PC-3 (cell line): Measurements from ENCODE around the gene BCL11B. TPM values are rescaled to one million over a fixed set of nuclear protein-coding genes. Genes with fewer than 3 reads are reported as not detected.

Experiments used
- ATAC-seq: fragments of 200-7000 bp; cut with Tn5 transposase; 2 replicates; pipeline ENCODE4 v1.9.1; 2020; ENCODE audit warnings: mild to moderate bottlenecking, moderate library complexity
- Bru-seq: library from RNA; stranded (reverse); fragments of 400-500 nt; gene quantifications from one replicate; lab custom pipeline; 2021; lab: Mats Ljungman, UMichigan
- BruChase-seq, 2 experiments: library from RNA; stranded (reverse); fragments of 400-500 nt; gene quantifications; one replicate each; lab custom pipeline; 2021; lab: Mats Ljungman, UMichigan
- BruUV-seq: library from RNA; stranded (reverse); fragments of 400-500 nt; replicated peaks from 2 replicates; lab custom pipeline; 2021; lab: Mats Ljungman, UMichigan
- CTCF ChIA-PET: fragments of 300-600 bp; sonication (Branson Sonifier 250); formaldehyde crosslinking; loops from one replicate; lab custom pipeline; 2022; ENCODE audit warnings: antibody characterized with exemption; lab: Charles Lee
- POLR2A ChIA-PET: fragments of 300-600 bp; sonication (Branson Sonifier 250); formaldehyde crosslinking; loops from one replicate; lab custom pipeline; 2022; ENCODE audit warnings: antibody characterized with exemption; ENCODE audit not compliant: unreplicated experiment; lab: Charles Lee
- DNase-seq: peaks from one replicate; pipeline ENCODE4 v3.0.0-alpha.2; 2015
- H2AFZ ChIP-seq: fragments of 300-600 bp; sonication (generic); 2 replicates; pipeline ENCODE4 v1.6.0; 2016; ENCODE audit warnings: antibody characterized with exemption, low read length
- H3F3A ChIP-seq: fragments of 300-600 bp; sonication (generic); one replicate; pipeline ENCODE4 v1.6.0; 2017; ENCODE audit warnings: antibody characterized with exemption, low read length, control low read depth, mild to moderate bottlenecking; ENCODE audit not compliant: unreplicated experiment
- H3K27ac ChIP-seq: fragments of 300-600 bp; sonication (generic); 2 replicates; pipeline ENCODE4 v1.5.1; 2016; ENCODE audit warnings: mild to moderate bottlenecking, low read length
- H3K27me3 ChIP-seq: fragments of 300-600 bp; sonication (generic); 2 replicates; pipeline ENCODE4 v1.6.1; 2016; ENCODE audit warnings: low read length, mixed read lengths
- H3K36me3 ChIP-seq: fragments of 300-600 bp; sonication (generic); 2 replicates; pipeline ENCODE4 v1.6.1; 2016; ENCODE audit warnings: low read depth, mixed run types, low read length, mixed read lengths
- H3K4me1 ChIP-seq: fragments of 300-600 bp; sonication (generic); 2 replicates; pipeline ENCODE4 v1.5.1; 2016; ENCODE audit warnings: low read length; ENCODE audit not compliant: insufficient read depth
- H3K4me2 ChIP-seq: fragments of 300-600 bp; sonication (generic); 2 replicates; pipeline ENCODE4 v1.6.0; 2016; ENCODE audit warnings: low read length
- H3K4me3 ChIP-seq: fragments of 300-600 bp; sonication (generic); 2 replicates; pipeline ENCODE4 v1.5.1; 2016; ENCODE audit warnings: mild to moderate bottlenecking, low read length, mixed read lengths
- H3K79me2 ChIP-seq: fragments of 300-600 bp; sonication (generic); 2 replicates; pipeline ENCODE4 v1.6.1; 2017; ENCODE audit warnings: low read length, mixed read lengths
- H3K9ac ChIP-seq: fragments of 300-600 bp; sonication (generic); 2 replicates; pipeline ENCODE4 v1.6.0; 2016; ENCODE audit warnings: mild to moderate bottlenecking, low read length
- H3K9me2 ChIP-seq: fragments of 300-600 bp; sonication (generic); replicated peaks from 2 replicates; pipeline ENCODE4 v1.6.1; 2016; ENCODE audit warnings: mixed run types, low read length, mixed read lengths
- H3K9me3 ChIP-seq: fragments of 300-600 bp; sonication (generic); 2 replicates; pipeline ENCODE4 v1.6.1; 2016; ENCODE audit warnings: low read length, mixed read lengths
- H4K20me1 ChIP-seq: fragments of 300-600 bp; sonication (generic); 2 replicates; pipeline ENCODE4 v1.6.1; 2016; ENCODE audit warnings: low read length, mixed read lengths
- EZH2 ChIP-seq: fragments of 300-600 bp; sonication (generic); IDR thresholded peaks from one replicate; pipeline ENCODE4 v1.6.1; 2017; ENCODE audit warnings: antibody characterized with exemption, mild to moderate bottlenecking, low read length; ENCODE audit not compliant: unreplicated experiment
- EZH2phosphoT487 ChIP-seq: fragments of 300-600 bp; sonication (generic); IDR thresholded peaks from 2 replicates; pipeline ENCODE4 v1.6.1; 2018; ENCODE audit warnings: mild to moderate bottlenecking, antibody characterized with exemption, low read length, borderline replicate concordance
- intact Hi-C: fragments of 100-400 bp; cut with micrococcal nuclease; formaldehyde crosslinking; loops from 2 replicates; pipeline ENCODE4 v1.9.0; 2023
- long read RNA-seq: library from polyadenylated mRNA; unstranded; transcript quantifications from one replicate; pipeline ENCODE4 v2.0.0, GENCODE V29; 2021; ENCODE audit not compliant: unreplicated experiment
- total RNA-seq: library from RNA; depleted of rRNA; stranded (reverse); fragments of >200 nt; gene quantifications from 2 replicates; pipeline ENCODE4 v1.2.3, GENCODE V29; 2014; rRNA removed
- TF ChIP-seq, protein P1 (sequence below): fragments of 300-600 bp; sonication (generic); conservative IDR thresholded peaks from 2 replicates; pipeline ENCODE4 v1.5.1; 2017; ENCODE audit warnings: antibody characterized with exemption, low read depth, mild to moderate bottlenecking, low read length

The BCL11B gene
- 0.73 and 1.7 TPM in 2 replicates for total RNA-seq
- percentile 26 among the genes with signal in this experiment for Bru-seq, nascent RNA
- BruChase-seq, experiment 1, labeled RNA remaining after a 6-hour chase, result percentile 21 among the genes with signal in this experiment
- percentile 20 among the genes with signal in this experiment for BruChase-seq, experiment 2, labeled RNA remaining after a 2-hour chase
- long read RNA-seq, result 0 reads

DNA sequence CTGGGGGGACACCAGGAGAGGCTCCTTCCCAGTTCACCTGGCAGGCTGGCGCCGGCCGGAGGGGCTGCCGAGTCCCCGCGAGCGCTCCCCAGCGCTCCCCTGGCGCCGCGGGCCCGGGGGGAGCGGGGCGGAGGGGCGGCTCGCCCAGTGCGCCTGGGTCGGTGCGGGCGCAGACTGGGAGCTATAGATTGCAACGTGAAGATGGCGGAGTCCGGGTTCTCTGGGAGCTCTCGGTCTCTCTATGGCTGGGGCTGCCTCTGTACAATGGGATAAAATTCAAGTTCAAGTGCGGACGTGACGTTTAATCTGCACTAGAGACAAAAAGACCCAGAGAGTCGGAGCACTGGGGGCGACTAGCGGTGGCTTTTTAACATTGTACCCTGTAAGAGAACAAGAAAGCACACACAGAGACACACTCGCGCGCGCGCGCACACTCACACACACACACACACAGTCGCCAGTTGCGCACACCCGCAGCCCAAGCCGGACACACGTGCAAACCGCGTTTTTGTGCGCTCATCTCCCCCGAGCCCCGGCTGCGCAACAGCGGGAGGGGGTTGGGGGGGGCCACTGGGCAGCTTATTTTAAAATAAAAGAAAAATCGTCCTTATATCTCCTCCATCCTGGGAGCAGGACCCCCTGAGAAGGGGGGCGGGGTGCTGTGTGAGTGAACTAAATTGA is at the start of gene BCL11B:
Gene BCL11B, minus strand, starts transcription at position 247 of the 681 bp plus-strand sequence. CDS start 979 bp downstream, outside the sequence.
- ATAC-seq (peak; percentile 58), DNase-seq (peak; percentile 61)
- Histone ChIP-seq H3K4me1 (peaks cover 8% of the 10 kb centered on the region; the same call in 1 of the 2 replicates), H2AFZ (peak within 1 kb of the TSS; percentile 59; the same call in 1 of the 2 replicates), H4K20me1 (no peaks in the 10 kb centered on the region), H3K9ac (no peak within 1 kb of the TSS), H3K9me3 (no peaks in the 10 kb centered on the region), H3K36me3 (no peaks in the 10 kb centered on the region), H3K4me2 (peak within 1 kb of the TSS; percentile 78), H3K9me2 (no peaks in the 10 kb centered on the region), H3K27ac (no peak within 1 kb of the TSS), H3K4me3 (peak within 1 kb of the TSS; percentile 57), H3K27me3 (peaks cover 83% of the 10 kb centered on the region), H3K79me2 (no peaks in the 10 kb centered on the region), H3F3A (no peaks in the 10 kb centered on the region)
- no TSS peak for BruUV-seq
- intact Hi-C loops, result no loop called here
- TF ChIP-seq, protein P1, sequence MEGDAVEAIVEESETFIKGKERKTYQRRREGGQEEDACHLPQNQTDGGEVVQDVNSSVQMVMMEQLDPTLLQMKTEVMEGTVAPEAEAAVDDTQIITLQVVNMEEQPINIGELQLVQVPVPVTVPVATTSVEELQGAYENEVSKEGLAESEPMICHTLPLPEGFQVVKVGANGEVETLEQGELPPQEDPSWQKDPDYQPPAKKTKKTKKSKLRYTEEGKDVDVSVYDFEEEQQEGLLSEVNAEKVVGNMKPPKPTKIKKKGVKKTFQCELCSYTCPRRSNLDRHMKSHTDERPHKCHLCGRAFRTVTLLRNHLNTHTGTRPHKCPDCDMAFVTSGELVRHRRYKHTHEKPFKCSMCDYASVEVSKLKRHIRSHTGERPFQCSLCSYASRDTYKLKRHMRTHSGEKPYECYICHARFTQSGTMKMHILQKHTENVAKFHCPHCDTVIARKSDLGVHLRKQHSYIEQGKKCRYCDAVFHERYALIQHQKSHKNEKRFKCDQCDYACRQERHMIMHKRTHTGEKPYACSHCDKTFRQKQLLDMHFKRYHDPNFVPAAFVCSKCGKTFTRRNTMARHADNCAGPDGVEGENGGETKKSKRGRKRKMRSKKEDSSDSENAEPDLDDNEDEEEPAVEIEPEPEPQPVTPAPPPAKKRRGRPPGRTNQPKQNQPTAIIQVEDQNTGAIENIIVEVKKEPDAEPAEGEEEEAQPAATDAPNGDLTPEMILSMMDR, result peak; percentile 51
- no peak for TF ChIP-seq EZH2
- TF ChIP-seq EZH2phosphoT487, result no peak
- CTCF ChIA-PET, result no interaction called here
- POLR2A ChIA-PET, result no interaction called here

DNA sequence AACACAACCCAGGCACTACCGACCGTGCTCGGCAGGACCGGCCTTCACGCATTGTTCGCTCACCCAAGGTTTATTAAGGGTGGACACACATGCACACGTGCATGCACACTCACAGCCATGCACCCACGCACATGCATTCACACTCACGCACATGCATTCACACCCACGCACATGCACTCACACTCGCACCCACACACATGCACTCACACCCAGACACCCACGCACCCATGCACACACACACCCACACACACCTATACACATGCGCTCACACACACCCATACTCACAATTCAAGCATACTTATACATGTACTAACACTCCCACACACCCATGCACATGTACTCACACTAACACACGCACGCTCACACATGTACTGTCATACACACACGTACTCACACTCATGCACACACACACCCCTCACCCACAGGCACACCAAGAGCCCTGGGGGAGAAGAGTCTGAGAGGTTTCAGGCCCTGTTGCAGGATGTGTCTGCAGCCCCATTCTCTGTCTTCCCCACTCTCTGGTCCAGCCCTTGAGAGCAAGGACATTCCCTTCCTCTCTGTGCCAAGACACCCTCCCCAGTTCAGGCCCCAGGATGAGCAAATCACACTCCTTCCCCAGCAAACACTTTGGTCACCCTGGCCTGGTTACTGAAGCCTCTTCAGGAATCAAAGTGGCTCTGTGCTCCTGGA is 49.4 kb upstream of the BCL11B start:
- H3F3A ChIP-seq, result no peaks in the 10 kb centered on the region
- no peaks in the 10 kb centered on the region for H3K36me3 ChIP-seq
- BruUV-seq, result no TSS peak
- ATAC-seq (no peak), DNase-seq (no peak)
- intact Hi-C loops, result loop anchor here (2.0 kb wide), 1 partner anchor 93 kb away; no protein-coding TSS in a partner anchor
- no peak overlapping the region for H2AFZ ChIP-seq
- no peaks in the 10 kb centered on the region for H3K4me1 ChIP-seq
- H3K4me3 ChIP-seq, result no peak overlapping the region
- ChIA-PET CTCF (no interaction called here), POLR2A (no interaction called here)
- H3K27ac ChIP-seq, result no peak overlapping the region
- no peaks in the 10 kb centered on the region for H4K20me1 ChIP-seq
- no peak overlapping the region for H3K9ac ChIP-seq
- no peaks in the 10 kb centered on the region for H3K9me2 ChIP-seq
- no peaks in the 10 kb centered on the region for H3K9me3 ChIP-seq
- TF ChIP-seq EZH2phosphoT487 (no peak), EZH2 (no peak)
- TF ChIP-seq, protein P1, result no peak
- H3K79me2 ChIP-seq, result no peaks in the 10 kb centered on the region
- peaks cover 8% of the 10 kb centered on the region for H3K27me3 ChIP-seq
- H3K4me2 ChIP-seq, result no peak overlapping the region
